GM12891 (cell line): ENCODE results near the gene KSR1.

Source experiments
- POLR2A ChIP-seq: IDR thresholded peaks from 2 replicates; pipeline ENCODE4 v1.6.1; 2011; ENCODE audit warnings: low read depth, low read length, control low read depth
- POLR2AphosphoS5 ChIP-seq: IDR thresholded peaks from 2 replicates; pipeline ENCODE4 v1.6.1; 2011; ENCODE audit warnings: low read depth, low read length, control low read depth
- POU2F2 ChIP-seq: IDR thresholded peaks from 2 replicates; pipeline ENCODE4 v1.6.1; 2011; ENCODE audit warnings: low read depth, mild to moderate bottlenecking, control low read depth, low read length, moderate library complexity
- SPI1 ChIP-seq: IDR thresholded peaks from 2 replicates; pipeline ENCODE4 v1.6.1; 2011; ENCODE audit warnings: low read depth, low read length, control low read depth
- TAF1 ChIP-seq: IDR thresholded peaks from 2 replicates; pipeline ENCODE4 v1.6.1; 2011; ENCODE audit warnings: low read depth, low read length, control low read depth

GRCh38 chr17:27628376-27628775 lies 172.1 kb downstream of the KSR1 start:
- TF ChIP-seq POLR2A, result no peak
- no peak for TF ChIP-seq POLR2AphosphoS5
- no peak for TF ChIP-seq TAF1
- TF ChIP-seq SPI1, result no peak
- TF ChIP-seq POU2F2, result no peak
